SK-N-SH (cell line): Measurements from ENCODE around the gene DNAH11. TPM values are rescaled to one million over a fixed set of nuclear protein-coding genes. Genes with fewer than 3 reads are reported as not detected.

Experiments
- CTCF ChIA-PET: fragments of 300-600, 350-600 bp; formaldehyde crosslinking; extraction: SDS; loops from one replicate; lab custom pipeline; 2021; lab: Yijun Ruan, JAX
- POLR2A ChIA-PET: fragments of 350-600 bp; sonication (Branson Sonifier 250); formaldehyde crosslinking; extraction: SDS; loops from one replicate; lab custom pipeline; 2020; ENCODE audit warnings: antibody characterized with exemption, inconsistent platforms; lab: Yijun Ruan, JAX
- DNase-seq: peaks from one replicate; pipeline ENCODE4 v3.0.0; 2012
- H2AFZ ChIP-seq: fragments of 200-600 bp; sonication (generic); 2 replicates; pipeline ENCODE4 v1.8.1; 2016; ENCODE audit warnings: antibody characterized with exemption, mild to moderate bottlenecking, low read depth
- H3F3A ChIP-seq: fragments of 200-600 bp; sonication (generic); replicated peaks from 2 replicates; pipeline ENCODE3; 2016; ENCODE audit warnings: antibody characterized with exemption, mild to moderate bottlenecking; ENCODE audit not compliant: insufficient read depth
- H3K27ac ChIP-seq, 2 experiments: fragments of 200-500 bp in 1 of 2; fragments of 200-600 bp in 1 of 2; sonication (Bioruptor generic) in 1 of 2; sonication (generic), shearing (Covaris generic) in 1 of 2; 2 replicates each; pipeline versions ENCODE4 v1.5.1 to v1.6.1; 2014 to 2016; ENCODE audit warnings: low read depth in 2 of 2, inconsistent platforms in 1 of 2, low read length in 1 of 2, mild to moderate bottlenecking in 1 of 2, mixed read lengths in 1 of 2
- H3K27me3 ChIP-seq: fragments of 200-600 bp; sonication (generic), shearing (Covaris generic); 2 replicates; pipeline ENCODE4 v1.6.1; 2016; ENCODE audit warnings: mixed run types; ENCODE audit not compliant: insufficient read depth
- H3K36me3 ChIP-seq, 2 experiments: fragments of 200-500 bp in 1 of 2; fragments of 200-600 bp in 1 of 2; sonication (Bioruptor generic) in 1 of 2; sonication (generic) in 1 of 2; replicated peaks in 1 of 2; 2 replicates each; pipeline versions ENCODE3 to v1.5.1; 2014 to 2016; ENCODE audit warnings: low read length in 1 of 2, mild to moderate bottlenecking in 1 of 2; ENCODE audit not compliant: insufficient read depth in 2 of 2, control insufficient read depth in 1 of 2
- H3K4me1 ChIP-seq, 2 experiments: fragments of 200-500 bp in 1 of 2; fragments of 200-600 bp in 1 of 2; sonication (Bioruptor generic) in 1 of 2; sonication (generic), shearing (Covaris generic) in 1 of 2; 2 replicates each; pipeline versions ENCODE4 v1.5.1 to v1.6.1; 2014 to 2016; ENCODE audit warnings: low read depth in 1 of 2, low read length in 1 of 2, mixed run types in 1 of 2; ENCODE audit not compliant: insufficient read depth in 2 of 2, control insufficient read depth in 1 of 2
- H3K4me2 ChIP-seq: fragments of 200-600 bp; sonication (generic), shearing (Covaris generic); 2 replicates; pipeline ENCODE4 v1.6.1; 2017; ENCODE audit warnings: mixed run types
- H3K4me3 ChIP-seq, 2 experiments: fragments of 200-500 bp in 1 of 2; fragments of 200-600 bp in 1 of 2; sonication (Bioruptor generic) in 1 of 2; sonication (generic), shearing (Covaris generic) in 1 of 2; 2 replicates each; pipeline versions ENCODE4 v1.5.1 to v1.8.1; 2014 to 2016; ENCODE audit warnings: low read depth in 2 of 2, inconsistent platforms in 1 of 2, low read length in 1 of 2, mild to moderate bottlenecking in 1 of 2, mixed read lengths in 1 of 2, moderate library complexity in 1 of 2
- H3K79me2 ChIP-seq: fragments of 200-600 bp; sonication (generic); 2 replicates; pipeline ENCODE4 v1.8.1; 2017; ENCODE audit warnings: mild to moderate bottlenecking; ENCODE audit not compliant: insufficient read depth
- H3K9ac ChIP-seq: fragments of 200-600 bp; sonication (generic); 2 replicates; pipeline ENCODE4 v1.6.1; 2017; ENCODE audit warnings: mixed run types
- H3K9me2 ChIP-seq: fragments of 200-600 bp; sonication (generic); 2 replicates; pipeline ENCODE4 v1.6.1; 2017; ENCODE audit warnings: mixed run types
- H3K9me3 ChIP-seq: fragments of 200-600 bp; sonication (generic); 2 replicates; pipeline ENCODE4 v1.6.1; 2017; ENCODE audit warnings: mixed run types, mild to moderate bottlenecking, moderate library complexity
- H4K20me1 ChIP-seq: fragments of 200-600 bp; sonication (generic); 2 replicates; pipeline ENCODE4 v1.6.1; 2017; ENCODE audit warnings: mild to moderate bottlenecking, mixed run types; ENCODE audit not compliant: insufficient read depth
- CHD2 ChIP-seq: fragments of 150-350 bp; IDR thresholded peaks from 2 replicates; pipeline ENCODE4 v1.6.1; 2018; ENCODE audit warnings: low read length; ENCODE audit not compliant: partially characterized antibody
- EZH2phosphoT487 ChIP-seq: fragments of 200-600 bp; sonication (generic); IDR thresholded peaks from 2 replicates; pipeline ENCODE4 v1.6.1; 2017; ENCODE audit warnings: low read depth, mixed run types, mild to moderate bottlenecking, antibody characterized with exemption, moderate library complexity, borderline replicate concordance
- FOXJ3 ChIP-seq: sonication (generic); formaldehyde crosslinking; IDR thresholded peaks from 2 replicates; pipeline ENCODE4 v1.5.1; 2020; ENCODE audit warnings: mild to moderate bottlenecking, missing genetic modification reagents
- FOXM1 ChIP-seq: IDR thresholded peaks from 2 replicates; pipeline ENCODE4 v1.4.0; 2012; ENCODE audit warnings: low read depth, mild to moderate bottlenecking
- GABPA ChIP-seq: IDR thresholded peaks from 2 replicates; pipeline ENCODE4 v1.4.0; 2012; ENCODE audit warnings: low read depth, mild to moderate bottlenecking
- MEF2A ChIP-seq: IDR thresholded peaks from 2 replicates; pipeline ENCODE4 v1.4.0; 2012; ENCODE audit warnings: low read depth, borderline replicate concordance
- NFIC ChIP-seq: IDR thresholded peaks from 2 replicates; pipeline ENCODE4 v1.4.0; 2012; ENCODE audit warnings: borderline replicate concordance
- RCOR1 ChIP-seq: fragments of 150-350 bp; IDR thresholded peaks from 2 replicates; pipeline ENCODE4 v1.6.1; 2017; ENCODE audit warnings: antibody characterized with exemption, low read length
- SMC3 ChIP-seq: IDR thresholded peaks from 2 replicates; pipeline ENCODE4 v1.6.1; 2012; ENCODE audit warnings: low read depth, low read length, improper control_type of control experiment
- WGBS: methylation state at CpG from one replicate; pipeline ENCODE4 v1.1.6; 2017; ENCODE audit warnings: low lambda C conversion rate; 5-methylcytosine and 5-hydroxymethylcytosine counted together
- polyA plus RNA-seq, 3 experiments: library from polyadenylated mRNA; depleted of rRNA; stranded (reverse); fragments of >200 nt; gene quantifications; 2 replicates each; pipeline ENCODE4 v1.2.3, GENCODE V29; 2012
- TF ChIP-seq, protein P1 (sequence below): fragments of 200-600 bp; sonication (generic); IDR thresholded peaks from 2 replicates; pipeline ENCODE4 v1.6.1; 2017; ENCODE audit warnings: antibody characterized with exemption, mild to moderate bottlenecking, moderate library complexity

The DNAH11 gene
- polyA plus RNA-seq, 1 of the 3 experiments (the other 2 are of a cell fraction): 0.77 TPM

- H3K4me1 ChIP-seq: no peaks in the 10 kb centered on the region
- DNase-seq: no peak
- CTCF ChIA-PET: no interaction called here
- no peaks in the 10 kb centered on the region for H3K36me3 ChIP-seq
- no peak overlapping the region for H3K4me3 ChIP-seq
- H3F3A ChIP-seq: no peaks in the 10 kb centered on the region
- H3K4me2 ChIP-seq: no peak overlapping the region
- TF ChIP-seq NFIC (no peak), FOXM1 (no peak), FOXJ3 (CRISPR knock-in tag) (no peak), RCOR1 (no peak), SMC3 (no peak)
- TF ChIP-seq, protein P1, sequence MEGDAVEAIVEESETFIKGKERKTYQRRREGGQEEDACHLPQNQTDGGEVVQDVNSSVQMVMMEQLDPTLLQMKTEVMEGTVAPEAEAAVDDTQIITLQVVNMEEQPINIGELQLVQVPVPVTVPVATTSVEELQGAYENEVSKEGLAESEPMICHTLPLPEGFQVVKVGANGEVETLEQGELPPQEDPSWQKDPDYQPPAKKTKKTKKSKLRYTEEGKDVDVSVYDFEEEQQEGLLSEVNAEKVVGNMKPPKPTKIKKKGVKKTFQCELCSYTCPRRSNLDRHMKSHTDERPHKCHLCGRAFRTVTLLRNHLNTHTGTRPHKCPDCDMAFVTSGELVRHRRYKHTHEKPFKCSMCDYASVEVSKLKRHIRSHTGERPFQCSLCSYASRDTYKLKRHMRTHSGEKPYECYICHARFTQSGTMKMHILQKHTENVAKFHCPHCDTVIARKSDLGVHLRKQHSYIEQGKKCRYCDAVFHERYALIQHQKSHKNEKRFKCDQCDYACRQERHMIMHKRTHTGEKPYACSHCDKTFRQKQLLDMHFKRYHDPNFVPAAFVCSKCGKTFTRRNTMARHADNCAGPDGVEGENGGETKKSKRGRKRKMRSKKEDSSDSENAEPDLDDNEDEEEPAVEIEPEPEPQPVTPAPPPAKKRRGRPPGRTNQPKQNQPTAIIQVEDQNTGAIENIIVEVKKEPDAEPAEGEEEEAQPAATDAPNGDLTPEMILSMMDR: no peak
- no peak overlapping the region for H3K9ac ChIP-seq
- POLR2A ChIA-PET: no interaction called here
- no peaks in the 10 kb centered on the region for H3K27me3 ChIP-seq
- no peak overlapping the region for H2AFZ ChIP-seq
- H3K9me2 ChIP-seq: no peaks in the 10 kb centered on the region
- WGBS: 24% methylated on average over 6 of the region's 6 CpGs
- H3K27ac ChIP-seq: no peak overlapping the region
- H3K79me2 ChIP-seq: no peaks in the 10 kb centered on the region
- H4K20me1 ChIP-seq: no peaks in the 10 kb centered on the region
- H3K9me3 ChIP-seq: no peaks in the 10 kb centered on the region
Observed at GRCh38 chr7:21585070-21585724, 42.4 kb downstream of the DNAH11 start.

DNA sequence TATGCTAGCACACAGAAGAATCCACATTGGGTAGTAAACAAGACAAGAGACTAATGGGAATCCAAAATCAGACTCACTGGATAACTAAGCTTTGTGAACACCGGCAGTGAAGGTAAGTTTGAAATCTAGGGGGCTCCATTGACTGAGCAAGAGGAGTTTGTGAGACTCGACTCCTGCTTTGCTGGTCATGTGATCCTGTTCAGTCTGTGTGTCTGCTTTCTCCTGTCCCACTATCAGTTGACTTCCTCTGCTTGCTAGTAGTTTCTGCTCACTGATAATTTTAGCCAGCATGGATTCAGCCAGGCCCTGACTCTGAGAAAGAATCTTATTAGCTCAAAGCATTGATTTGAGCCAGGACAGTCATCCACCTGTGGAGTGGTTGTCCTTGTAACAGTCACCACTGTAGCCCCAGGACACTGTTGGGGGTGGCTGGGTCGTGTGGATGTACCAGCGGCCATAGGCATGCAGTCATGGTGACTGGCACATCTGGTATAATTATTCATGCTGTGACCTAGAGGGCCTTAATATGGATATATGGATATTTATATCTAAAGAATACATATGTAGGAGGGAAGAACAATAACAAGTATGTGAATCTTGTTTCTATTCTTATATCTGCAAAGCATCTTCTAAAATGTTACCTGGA lies 44.4 kb downstream of the DNAH11 start:
- H3K79me2 ChIP-seq: no peaks in the 10 kb centered on the region
- 0 out of 2 replicates have a peak, but pooled peaks cover 7% of the 10 kb centered on the region for H3K27me3 ChIP-seq
- H3K9me3 ChIP-seq: no peaks in the 10 kb centered on the region
- no peaks in the 10 kb centered on the region for H3K36me3 ChIP-seq
- H3K4me1 ChIP-seq: no peaks in the 10 kb centered on the region
- ChIA-PET CTCF (no interaction called here), POLR2A (no interaction called here)
- TF ChIP-seq CHD2 (no peak), MEF2A (no peak), EZH2phosphoT487 (no peak), GABPA (no peak)
- H3K9ac ChIP-seq: no peak overlapping the region
- H3K4me2 ChIP-seq: no peak overlapping the region
- no peak overlapping the region for H2AFZ ChIP-seq
- no peak for DNase-seq
- H3K27ac ChIP-seq: no peak overlapping the region
- no peaks in the 10 kb centered on the region for H4K20me1 ChIP-seq
- H3F3A ChIP-seq: no peaks in the 10 kb centered on the region
- H3K4me3 ChIP-seq: no peak overlapping the region
- H3K9me2 ChIP-seq: no peaks in the 10 kb centered on the region
- WGBS: 1% methylated on average over 4 of the region's 4 CpGs
